Measurements from ENCODE around the gene LNX1.

DNA sequence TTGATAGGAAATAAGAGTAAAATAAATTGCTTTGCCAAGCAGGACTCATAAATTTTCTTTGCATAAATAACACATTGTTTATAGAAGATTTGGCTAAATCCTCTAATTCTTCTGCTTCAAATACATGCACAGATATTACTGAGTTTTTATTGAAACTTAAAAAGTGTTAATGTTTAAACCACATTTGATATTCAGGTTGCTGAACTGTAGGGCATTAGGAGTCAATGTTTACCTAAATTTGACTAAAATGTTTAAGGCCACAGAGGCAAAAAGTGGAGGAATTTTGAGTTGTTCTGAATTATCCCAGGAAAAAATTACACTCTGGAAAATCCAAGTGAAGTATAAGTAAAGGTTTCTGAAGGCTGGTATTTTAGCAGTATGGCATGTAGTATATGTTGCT, 135.1 kb downstream of the LNX1 start:
- TF ChIP-seq EZH2phosphoT487 (IDR thresholded peaks at IDR 0.05; ENCODE audit: borderline replicate concordance, low read depth) (no peak), TEAD4 (IDR thresholded peaks at IDR 0.05; ENCODE audit: borderline replicate concordance, insufficient read depth) (no peak), YY1 (IDR thresholded peaks at IDR 0.05; ENCODE audit: low read depth) (no peak), CTCF (IDR thresholded peaks at IDR 0.05) (no peak), USF2 (IDR thresholded peaks at IDR 0.05; ENCODE audit: borderline replicate concordance, low read depth, low read length) (no peak), TAF1 (IDR thresholded peaks at IDR 0.05; ENCODE audit: borderline replicate concordance, low read depth, low read length) (no peak), FOXJ3 (CRISPR knock-in tag; IDR thresholded peaks at IDR 0.05) (no peak), RFX5 (IDR thresholded peaks at IDR 0.05; ENCODE audit: low read length) (no peak), MXI1 (IDR thresholded peaks at IDR 0.05; ENCODE audit: low read depth, low read length) (no peak), TCF12 (IDR thresholded peaks at IDR 0.05) (no peak), ZBTB33 (IDR thresholded peaks at IDR 0.05; ENCODE audit: borderline replicate concordance, low read depth) (no peak), FOSL2 (IDR thresholded peaks at IDR 0.05; ENCODE audit: borderline replicate concordance, low read depth) (no peak), POLR2AphosphoS5 (IDR thresholded peaks at IDR 0.05; ENCODE audit: low read depth, low read length) (no peak)
- TF ChIP-seq, protein P1, sequence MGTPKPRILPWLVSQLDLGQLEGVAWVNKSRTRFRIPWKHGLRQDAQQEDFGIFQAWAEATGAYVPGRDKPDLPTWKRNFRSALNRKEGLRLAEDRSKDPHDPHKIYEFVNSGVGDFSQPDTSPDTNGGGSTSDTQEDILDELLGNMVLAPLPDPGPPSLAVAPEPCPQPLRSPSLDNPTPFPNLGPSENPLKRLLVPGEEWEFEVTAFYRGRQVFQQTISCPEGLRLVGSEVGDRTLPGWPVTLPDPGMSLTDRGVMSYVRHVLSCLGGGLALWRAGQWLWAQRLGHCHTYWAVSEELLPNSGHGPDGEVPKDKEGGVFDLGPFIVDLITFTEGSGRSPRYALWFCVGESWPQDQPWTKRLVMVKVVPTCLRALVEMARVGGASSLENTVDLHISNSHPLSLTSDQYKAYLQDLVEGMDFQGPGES (IDR thresholded peaks at IDR 0.05; ENCODE audit: low read depth, low read length) = no peak

Data from SK-N-SH (cell line).